Stimulated activated CD8-positive, alpha-beta memory T cell treated with anti-CD3 and anti-CD28 coated beads, Interleukin-4, amount 100 ng/mL, for 4 hours (primary cell): Measurements from ENCODE around the gene GPR87.

Source experiments
- DNase-seq, 2 donors: peaks; one replicate each; pipeline ENCODE4 v3.0.0-alpha.2; 2020; ENCODE audit warnings: low read depth in 2 of 2, low spot score in 1 of 2

The GPR87 gene, protein sequence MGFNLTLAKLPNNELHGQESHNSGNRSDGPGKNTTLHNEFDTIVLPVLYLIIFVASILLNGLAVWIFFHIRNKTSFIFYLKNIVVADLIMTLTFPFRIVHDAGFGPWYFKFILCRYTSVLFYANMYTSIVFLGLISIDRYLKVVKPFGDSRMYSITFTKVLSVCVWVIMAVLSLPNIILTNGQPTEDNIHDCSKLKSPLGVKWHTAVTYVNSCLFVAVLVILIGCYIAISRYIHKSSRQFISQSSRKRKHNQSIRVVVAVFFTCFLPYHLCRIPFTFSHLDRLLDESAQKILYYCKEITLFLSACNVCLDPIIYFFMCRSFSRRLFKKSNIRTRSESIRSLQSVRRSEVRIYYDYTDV

DNA sequence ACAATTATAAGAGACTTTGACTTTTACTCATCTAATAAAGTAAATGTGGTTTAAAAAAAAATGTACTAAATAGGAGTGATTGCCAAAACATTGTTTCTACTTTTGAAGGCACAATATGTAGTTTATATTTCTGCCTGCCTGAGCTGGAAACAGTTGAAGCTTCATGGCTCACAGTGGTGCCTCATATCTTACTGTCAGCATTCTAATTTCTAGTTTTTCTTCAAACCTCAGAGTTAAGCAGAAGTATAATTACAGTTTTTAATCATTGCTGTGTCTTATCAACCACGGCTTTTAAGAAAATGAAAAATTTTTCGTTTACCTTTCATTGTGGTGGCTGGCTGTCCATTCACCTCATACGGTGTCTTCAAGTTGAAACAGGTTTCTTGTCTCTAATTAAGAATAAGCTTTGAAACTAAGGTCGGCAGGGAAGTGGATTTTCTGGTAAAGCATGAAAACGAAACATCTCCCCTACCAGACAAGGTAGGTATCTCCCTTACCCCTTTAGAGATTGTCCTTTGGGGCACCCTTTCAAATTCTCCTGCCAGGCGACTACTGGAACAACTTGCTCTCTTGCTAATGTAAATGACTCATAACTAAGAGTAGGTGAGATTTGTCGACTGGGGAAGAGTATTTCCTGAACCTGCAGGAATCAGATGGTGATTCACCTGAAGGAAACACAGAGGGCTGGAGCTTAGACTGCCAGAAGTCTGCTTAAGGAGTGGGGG lies at the start of gene GPR87:
Gene GPR87 (minus strand): TSS at position 554 of the 725 bp plus-strand sequence. CDS start 16,720 bp downstream, outside the sequence.
- no peak for DNase-seq

DNA sequence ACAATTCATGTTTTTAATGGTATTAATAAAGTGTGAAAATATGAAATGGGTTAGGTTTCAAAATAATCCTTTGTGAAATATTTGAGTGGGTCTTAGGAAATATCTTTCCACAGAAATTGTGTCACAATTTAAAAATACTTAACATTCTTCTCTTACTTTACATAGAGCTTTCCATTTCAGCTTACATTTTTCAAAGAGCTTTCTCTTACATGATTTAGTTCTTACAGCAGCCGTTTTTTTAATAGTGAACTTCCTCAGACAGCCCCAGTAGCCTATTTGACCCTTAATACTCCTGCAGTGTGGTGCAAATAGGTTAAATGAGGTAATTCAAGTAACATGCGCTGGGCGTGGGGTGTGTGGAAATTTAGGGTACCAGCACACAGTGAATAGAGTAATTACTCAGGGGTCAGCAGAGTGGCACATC lies 46.1 kb upstream of the GPR87 start:
- DNase-seq = no peak

DNA sequence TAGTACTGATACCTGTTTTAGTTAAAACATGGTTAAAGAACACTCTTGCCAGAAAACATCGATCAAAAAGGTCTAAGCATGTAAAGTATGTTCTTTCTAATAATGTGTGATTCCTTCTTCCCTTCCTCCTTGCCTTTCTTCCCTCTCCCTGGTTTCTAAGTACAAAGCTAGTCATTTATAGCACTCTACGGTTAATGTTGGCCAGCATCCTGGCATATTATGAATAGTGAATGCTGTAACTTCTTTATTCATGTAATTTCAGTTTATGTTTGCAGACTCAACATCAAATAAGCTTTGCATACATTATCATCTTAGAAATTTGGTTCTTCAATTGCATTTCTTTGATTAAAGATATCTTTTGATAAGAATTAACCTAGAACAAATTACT lies 40.8 kb upstream of the GPR87 start:
- DNase-seq = no peak

DNA sequence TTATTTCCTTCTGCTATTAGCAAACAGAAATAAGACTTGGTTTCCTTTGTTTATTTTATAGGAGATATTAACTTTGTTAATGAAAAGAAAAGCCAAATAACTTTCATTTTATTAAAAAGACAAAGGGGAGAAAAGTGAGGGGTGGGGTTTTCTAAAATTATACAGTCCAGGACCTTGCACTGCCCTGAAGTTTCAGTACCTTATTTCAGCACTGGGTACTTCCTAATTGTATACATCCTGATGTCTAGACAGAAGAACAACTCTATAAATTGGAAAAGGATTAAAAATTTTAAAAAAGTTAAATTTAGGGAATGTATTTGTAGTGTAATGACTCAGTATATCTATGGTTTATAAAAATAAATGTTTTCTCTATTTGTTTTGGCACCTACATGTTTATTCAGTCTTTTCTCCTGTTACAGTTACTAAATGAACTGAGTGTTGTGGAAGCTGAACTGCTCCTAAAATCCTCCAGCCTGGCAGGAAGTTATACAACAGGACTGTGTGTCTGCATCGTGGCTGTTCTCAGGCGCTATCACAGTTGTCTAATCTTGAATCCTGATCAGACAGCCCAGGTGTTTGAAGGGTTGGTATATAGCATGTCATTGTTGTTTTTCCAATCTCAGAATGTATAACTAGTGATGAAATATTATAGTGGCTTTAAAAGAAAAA lies 40.3 kb upstream of the GPR87 start:
- DNase-seq = no peak

DNA sequence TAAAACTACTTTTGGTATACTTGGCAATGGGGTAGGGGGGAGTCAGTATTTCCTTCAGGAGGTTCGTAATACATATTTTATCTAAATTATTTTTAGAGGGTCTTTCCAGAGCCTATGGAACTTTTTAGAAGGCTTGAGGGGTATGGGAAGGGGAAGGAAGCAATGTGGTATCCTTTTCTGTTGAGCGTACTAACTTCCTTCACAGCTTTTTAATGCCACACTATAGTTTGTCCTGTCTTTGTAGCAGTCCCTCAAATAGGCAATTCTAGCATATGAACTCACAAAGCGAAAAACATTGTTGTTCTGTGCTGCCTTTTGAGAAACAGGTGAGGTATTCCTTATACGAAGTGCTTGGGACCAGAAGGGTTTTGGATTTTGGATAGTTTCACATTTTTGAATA lies 35.0 kb upstream of the GPR87 start:
- no peak for DNase-seq

DNA sequence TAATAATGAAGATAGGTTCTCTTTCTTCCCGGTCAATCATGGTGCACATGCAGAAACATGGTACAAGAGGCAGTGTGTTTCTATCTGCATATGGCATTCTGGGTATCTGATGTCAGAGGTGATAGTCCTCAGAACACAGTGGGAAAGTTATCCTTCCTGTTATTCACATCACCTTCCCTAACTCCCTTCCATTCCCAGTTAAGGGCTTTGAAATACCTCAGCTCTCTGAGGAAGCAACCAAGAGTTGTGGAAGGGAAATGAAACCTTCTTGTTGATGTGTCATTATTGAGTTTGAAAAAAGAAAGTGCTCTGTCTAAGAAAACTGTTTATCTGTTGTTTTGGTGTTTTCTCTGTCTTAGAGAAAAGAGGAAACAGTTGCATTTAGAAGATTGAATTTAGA lies 34.6 kb upstream of the GPR87 start:
- no peak for DNase-seq

DNA sequence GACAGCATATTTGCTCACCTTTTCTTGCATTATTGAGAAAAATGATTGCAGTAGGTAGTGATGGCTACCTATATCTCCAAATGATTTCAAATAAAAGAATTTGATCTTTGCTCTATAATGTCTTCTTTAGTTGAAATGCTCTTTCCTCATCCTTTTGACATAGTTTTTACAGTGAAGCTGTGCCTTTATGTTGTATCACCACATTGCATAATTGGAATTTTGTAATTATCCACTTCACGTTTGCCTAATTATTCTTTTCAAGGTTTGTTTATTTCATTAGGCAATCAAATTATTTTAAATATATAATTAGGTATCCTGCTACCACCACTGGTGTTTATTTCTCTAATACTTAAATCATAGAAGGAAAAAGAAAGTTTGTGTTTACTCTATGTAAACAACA lies 34.0 kb upstream of the GPR87 start:
- DNase-seq = no peak

DNA sequence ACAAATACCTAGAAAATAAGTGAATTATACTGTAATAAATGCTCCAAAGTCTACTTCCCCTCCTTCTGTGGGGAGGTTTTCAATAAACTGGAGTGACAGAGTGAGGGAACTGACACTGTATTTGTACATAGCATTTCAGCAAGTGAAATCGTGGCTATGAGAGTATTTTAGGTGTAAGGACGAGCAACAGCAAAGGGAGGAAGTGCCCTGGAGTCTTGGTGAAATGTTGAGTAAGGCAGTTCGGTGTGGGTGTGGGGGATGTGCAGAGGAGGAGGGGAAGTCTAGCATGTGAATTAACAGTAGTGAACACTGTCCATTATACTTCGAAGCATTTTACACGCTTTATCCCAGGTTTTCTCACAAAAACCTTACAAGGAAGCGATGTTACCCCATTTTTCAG lies 30.8 kb upstream of the GPR87 start:
- DNase-seq = no peak

DNA sequence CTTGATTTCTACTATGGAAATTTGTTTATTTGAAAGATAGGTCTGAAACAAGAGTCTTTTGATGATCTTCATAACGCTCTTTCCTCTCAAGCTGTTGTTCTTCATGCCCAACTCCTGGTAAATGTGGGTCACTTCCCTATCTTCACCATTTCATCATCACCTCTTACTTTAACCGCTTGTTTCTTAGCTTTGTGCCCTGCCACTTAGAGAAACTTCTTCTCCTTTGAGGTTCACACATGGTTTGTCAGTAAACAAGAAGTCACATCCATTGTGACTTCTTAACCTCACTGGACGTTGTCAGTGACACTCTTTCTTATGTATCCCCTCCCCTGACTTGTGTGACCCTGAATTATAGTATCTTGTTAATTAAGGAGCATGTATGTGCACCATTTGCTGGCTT lies 29.7 kb upstream of the GPR87 start:
- no peak for DNase-seq

DNA sequence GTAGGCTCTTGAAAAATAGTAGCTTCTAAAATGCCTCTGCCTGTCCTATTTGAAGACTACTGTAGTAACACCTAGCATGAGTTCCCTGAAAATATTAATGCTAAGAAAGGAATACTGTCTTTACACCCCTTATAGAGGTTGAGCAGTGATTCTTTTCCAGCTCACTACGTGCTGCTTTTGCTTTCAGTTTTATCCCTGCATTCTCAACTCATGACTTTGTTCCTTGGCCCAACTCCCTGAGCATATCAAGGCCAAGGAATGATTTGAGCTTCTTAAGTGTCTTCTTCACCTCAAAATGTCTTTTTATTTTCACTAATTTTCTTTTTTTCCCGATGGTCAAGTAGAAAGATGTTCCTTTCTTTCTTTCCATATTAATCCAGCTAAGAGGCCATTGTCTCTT lies 29.2 kb upstream of the GPR87 start:
- DNase-seq = no peak

DNA sequence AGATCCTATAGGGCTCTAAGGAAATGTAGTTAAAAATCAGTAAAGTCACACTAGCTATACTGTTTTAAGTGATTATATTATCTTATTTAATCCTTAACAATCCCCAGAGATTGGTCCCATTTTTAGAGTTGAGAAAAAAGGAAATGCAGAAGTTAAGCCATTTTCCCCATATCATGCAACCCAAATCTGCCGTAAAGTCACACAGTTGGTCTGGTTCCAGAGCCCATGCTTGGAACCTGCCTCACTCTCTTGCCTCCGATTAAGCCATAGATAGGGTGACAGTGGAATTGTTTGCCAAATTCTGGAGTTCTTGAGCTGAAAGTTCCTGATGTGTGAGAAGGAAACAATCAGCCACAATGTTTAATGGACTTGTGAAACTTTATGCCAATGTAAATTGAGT lies 15.1 kb upstream of the GPR87 start:
- no peak for DNase-seq

DNA sequence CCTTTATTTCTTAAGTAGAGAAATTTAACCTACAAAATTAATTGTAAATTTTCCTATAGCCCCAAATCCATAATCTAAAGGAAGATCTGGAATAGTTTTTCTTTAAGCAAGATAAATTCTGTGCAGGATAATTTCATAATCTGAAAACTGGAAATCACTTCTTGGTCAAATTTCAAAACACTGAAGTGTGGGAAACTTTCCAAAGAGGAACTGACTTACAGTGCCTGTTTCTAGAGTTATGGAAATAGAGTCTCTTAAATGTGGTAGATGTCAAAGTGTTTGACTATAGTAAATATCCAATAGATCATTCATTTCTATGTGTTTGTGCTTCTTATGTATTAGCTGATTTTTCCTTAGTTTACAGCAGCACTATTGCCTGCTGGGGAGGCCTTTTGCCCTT lies 14.3 kb upstream of the GPR87 start:
- no peak for DNase-seq

DNA sequence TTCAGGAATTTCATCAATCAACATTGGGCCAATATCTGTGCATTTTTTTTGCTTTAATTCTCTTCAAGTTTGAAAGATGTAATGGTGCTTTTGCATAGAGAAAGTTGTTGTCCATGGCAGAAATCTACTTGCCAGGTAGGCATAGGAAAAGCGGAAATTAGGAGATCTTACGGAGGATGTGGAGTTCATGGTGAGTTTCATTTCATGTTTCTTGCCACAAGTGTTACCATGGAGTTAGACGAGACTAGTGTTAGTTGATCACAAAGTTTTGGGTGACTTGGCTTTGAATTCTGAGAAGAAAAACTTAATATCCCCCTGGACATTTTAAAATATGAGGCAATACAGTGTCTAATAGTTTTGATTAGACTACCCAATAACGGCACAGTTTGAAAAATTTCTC lies 13.8 kb upstream of the GPR87 start:
- no peak for DNase-seq

DNA sequence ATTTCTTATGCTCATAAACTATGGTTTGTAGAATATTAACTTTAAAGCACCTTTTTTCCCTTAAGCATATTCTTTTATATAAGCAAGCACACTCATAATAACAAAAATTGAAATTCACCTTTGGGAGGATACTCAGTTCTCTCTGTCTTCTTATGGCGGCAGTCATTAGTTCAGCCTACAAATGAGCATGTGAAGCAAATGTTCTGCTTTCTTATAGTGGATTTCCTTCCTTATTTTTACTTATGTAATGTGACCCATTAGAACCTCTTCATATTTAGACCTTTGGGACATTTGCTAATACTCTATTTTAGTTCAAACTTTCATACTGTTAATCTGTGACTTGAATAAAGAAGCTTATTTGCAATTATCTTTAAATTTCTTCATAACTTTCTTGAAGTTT lies 12.7 kb upstream of the GPR87 start, which contains the start of gene P2RY13:
Gene P2RY13 (minus strand): TSS at position 187 of the 400 bp plus-strand sequence. CDS start 21 bp downstream, at position 166.
- no peak for DNase-seq

DNA sequence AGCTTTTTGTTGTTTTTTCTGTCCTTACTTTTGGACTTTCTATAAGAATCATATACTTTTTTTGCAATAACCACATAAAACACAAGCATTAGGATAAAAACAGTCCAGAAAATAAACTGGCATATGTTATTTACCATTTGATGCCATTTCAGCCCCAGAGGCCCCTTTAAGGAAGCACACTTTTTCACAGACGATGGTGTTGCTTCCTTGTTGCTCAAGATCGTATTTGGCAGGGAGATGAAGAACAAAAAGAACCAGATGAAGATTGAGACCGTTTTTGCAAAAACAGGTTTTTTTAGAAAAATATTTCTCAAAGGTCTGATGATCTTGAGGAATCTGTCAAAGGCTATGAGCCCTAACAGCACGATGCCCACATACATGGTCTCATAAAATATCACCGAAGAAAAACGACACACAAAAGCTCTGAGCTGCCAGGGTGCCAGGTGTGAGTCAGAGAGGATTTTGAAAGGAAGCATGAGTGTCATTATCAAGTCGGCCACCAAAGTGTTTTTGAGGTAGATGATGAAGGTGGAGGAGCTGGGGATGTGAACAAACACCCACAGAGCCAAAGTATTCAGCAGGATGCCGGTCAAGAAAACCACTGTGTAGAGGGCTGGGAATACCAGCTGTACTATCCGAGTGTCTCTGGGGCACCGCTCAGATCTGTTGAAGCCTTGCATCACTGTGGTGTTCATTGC lies 11.8 kb upstream of the GPR87 start:
- no peak for DNase-seq

DNA sequence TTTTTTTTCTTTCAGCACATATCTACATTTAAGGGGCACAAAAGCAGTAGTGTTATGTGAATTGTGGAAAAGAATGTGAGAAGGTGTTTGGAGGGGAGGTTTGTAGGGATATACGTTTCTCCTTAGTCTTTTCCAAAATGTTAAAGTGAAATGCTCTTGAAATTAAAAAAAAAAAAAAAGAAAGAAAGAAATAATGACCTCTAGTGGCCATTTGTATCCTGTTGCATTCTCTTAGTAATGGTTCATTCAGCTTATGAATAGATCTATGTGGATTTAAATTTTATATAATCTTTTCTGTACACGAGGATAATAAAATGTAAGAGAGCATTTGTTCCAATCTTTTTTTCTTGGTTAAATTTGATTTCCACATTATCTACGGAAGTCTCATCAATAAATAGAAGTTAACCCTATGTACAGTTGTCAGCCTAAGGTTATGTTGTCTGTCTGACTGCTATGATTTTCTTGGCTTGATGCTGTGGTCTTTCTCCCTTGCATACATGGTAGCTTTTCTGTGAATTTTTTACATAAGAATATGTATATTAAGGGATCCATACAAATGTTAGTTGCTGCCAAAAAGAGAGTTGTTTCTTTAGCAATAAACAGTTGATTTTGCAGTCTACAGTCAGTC lies 11.1 kb upstream of the GPR87 start:
- no peak for DNase-seq

DNA sequence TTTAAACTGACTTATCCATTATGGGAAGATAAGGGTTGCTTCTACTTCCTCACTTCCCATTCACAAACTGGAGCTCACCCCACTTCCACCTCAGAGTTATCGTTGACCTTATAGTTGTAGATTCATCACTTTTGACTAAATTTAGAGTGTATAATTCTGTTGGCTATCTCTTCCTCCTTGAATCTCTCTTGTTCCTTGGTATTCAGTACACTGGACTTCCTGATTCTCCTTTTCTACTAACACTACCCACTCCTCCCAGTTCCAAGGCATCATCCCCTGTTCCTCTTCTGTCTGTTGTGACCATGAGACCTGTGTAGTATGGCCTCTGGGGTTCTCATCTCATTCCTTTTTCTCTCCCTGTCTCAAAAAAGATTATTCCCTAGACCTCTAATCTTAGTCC lies 5.9 kb upstream of the GPR87 start:
- DNase-seq = no peak

DNA sequence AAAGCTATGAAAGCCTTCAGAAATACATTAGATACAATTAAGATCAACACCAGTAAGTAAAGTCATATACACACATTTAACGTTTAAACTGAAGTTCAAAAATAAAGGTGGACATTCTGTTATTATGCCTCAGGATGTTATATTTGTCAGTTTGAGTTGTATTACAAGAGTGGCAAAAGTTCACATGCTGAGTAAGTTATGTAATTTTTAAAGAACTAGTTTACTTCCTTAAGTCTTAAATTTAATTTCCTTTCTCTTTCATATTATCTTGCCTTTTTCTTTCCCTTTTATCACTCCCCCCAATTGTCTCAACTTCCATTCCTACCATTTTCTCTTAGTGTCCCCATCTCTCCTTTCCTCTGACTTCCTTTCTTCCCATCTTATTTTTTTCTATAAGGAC lies 4.9 kb upstream of the GPR87 start:
- no peak for DNase-seq

DNA sequence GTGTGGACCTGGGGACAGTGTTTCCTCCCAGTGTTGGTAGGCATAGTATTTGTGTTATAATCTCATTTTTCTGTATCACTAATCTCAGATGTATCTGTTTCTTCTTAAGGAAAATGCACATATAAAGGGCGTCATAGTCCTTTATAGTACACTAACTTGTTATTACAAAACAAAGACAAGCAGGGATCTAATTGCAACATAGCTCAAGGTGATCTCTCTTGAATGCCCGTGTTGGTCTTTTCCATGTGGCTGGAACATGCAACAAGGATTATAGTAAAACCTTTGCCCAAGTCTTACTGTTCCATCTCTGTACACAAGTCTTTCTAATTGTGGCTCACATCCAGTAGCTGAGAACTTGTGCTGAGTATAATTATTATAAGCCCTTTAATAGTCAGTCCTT lies 3.5 kb upstream of the GPR87 start:
- DNase-seq = no peak

DNA sequence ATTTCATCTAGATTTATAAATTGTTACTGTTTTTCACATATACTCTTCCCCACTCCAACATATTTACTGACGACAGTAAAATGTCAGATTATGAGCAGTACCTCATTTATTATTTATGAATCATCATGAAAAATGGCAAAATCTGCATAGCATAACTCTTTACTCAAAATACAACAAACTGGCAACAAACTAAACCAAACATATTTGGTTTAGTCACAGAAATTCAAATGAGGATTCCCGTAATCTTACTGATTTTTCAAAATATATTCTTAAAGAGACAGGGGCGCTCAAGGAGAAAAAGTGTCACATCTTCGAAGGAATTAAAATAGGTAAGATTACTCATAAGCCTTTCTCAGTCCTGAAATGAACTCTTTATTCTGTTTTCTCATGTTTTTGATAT lies 3.0 kb upstream of the GPR87 start:
- no peak for DNase-seq

DNA sequence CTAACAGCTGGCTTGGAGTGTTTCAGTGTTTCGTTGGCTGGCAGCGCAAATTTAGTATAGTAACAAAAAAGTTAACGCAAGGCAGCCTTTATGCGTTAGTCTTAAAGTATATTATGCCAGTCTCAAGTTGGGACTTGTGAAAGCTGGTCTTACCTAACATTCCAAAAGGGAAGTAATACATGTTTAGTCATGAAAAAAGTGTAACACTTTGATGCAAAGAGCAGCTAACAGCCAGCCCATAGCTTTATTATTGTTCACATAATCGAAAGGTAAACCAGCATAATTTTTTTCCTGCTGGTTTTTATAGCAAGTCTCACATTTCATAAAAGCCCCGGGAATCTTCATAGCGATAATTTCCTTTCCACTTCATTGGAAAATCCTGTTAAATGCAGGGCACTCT lies 2.4 kb upstream of the GPR87 start:
- DNase-seq = no peak
